ENCODE data around the gene KLK10.

KLK10 gene

GRCh38 chr19:50967929-50968715, 51.4 kb downstream of the KLK10 start:
- DNase-seq (ENCODE audit: low read depth): no peak

GRCh38 chr19:50964266-50964665, 55.2 kb downstream of the KLK10 start:
- no peak for DNase-seq (ENCODE audit: low read depth)

GRCh38 chr19:50963381-50963780, 56.1 kb downstream of the KLK10 start:
- no peak for DNase-seq (ENCODE audit: low read depth)
